Neural progenitor cell (in vitro differentiated cells): ENCODE results near the gene IFIT1B. TPM values are rescaled to one million over a fixed set of nuclear protein-coding genes. Genes with fewer than 3 reads are reported as not detected.

Source experiments
- DNase-seq: peaks from one replicate; pipeline ENCODE4 v3.0.0-alpha.2; 2016; ENCODE audit warnings: low spot score
- H2AFZ ChIP-seq: fragments of 200-600 bp; sonication (generic); replicated peaks from 2 replicates; pipeline ENCODE4 v1.6.1; 2016; ENCODE audit warnings: antibody characterized with exemption
- H3F3A ChIP-seq: fragments of 200-600 bp; sonication (generic); 2 replicates; pipeline ENCODE4 v1.6.1; 2016; ENCODE audit warnings: antibody characterized with exemption, low read depth
- H3K27ac ChIP-seq: fragments of 200-600 bp; sonication (generic); 2 replicates; pipeline ENCODE4 v1.5.1; 2016; ENCODE audit warnings: mild to moderate bottlenecking
- H3K27me3 ChIP-seq: fragments of 200-600 bp; sonication (generic); 2 replicates; pipeline ENCODE4 v1.6.1; 2016; ENCODE audit warnings: mild to moderate bottlenecking, moderate library complexity
- H3K36me3 ChIP-seq: fragments of 200-600 bp; sonication (generic); 2 replicates; pipeline ENCODE4 v1.5.1; 2016
- H3K4me1 ChIP-seq: fragments of 200-600 bp; sonication (generic); 2 replicates; pipeline ENCODE4 v1.6.1; 2016; ENCODE audit warnings: mixed run types
- H3K4me2 ChIP-seq: fragments of 200-600 bp; sonication (generic); 2 replicates; pipeline ENCODE4 v1.6.1; 2016
- H3K4me3 ChIP-seq: fragments of 200-600 bp; sonication (generic); 2 replicates; pipeline ENCODE4 v1.5.1; 2016
- H3K79me2 ChIP-seq: fragments of 200-600 bp; sonication (generic); 2 replicates; pipeline ENCODE4 v1.6.1; 2016; ENCODE audit warnings: low read depth
- H3K9ac ChIP-seq: fragments of 200-600 bp; sonication (generic); 2 replicates; pipeline ENCODE4 v1.6.1; 2016
- H3K9me3 ChIP-seq: fragments of 200-600 bp; sonication (generic); 2 replicates; pipeline ENCODE4 v1.5.1; 2016; ENCODE audit warnings: low read depth
- H4K20me1 ChIP-seq: fragments of 200-600 bp; sonication (generic); 2 replicates; pipeline ENCODE4 v1.6.1; 2016; ENCODE audit warnings: low read depth
- H3K27ac Mint-ChIP-seq: 3 replicates; pipeline ENCODE4 v1.8.0; 2021; ENCODE audit warnings: mixed read lengths
- H3K27me3 Mint-ChIP-seq: 2 replicates; pipeline ENCODE4 v1.8.0; 2022; ENCODE audit warnings: low read depth, mild to moderate bottlenecking, inconsistent platforms, moderate library complexity, mixed read lengths; ENCODE audit not compliant: insufficient read depth
- H3K36me3 Mint-ChIP-seq: 3 replicates; pipeline ENCODE4 v1.8.0; 2021; ENCODE audit warnings: mixed read lengths
- H3K4me1 Mint-ChIP-seq: 3 replicates; pipeline ENCODE4 v1.8.0; 2021; ENCODE audit warnings: mixed read lengths
- H3K4me3 Mint-ChIP-seq: 3 replicates; pipeline ENCODE4 v1.8.0; 2021; ENCODE audit warnings: mild to moderate bottlenecking, moderate library complexity, mixed read lengths
- H3K9me3 Mint-ChIP-seq: 3 replicates; pipeline ENCODE4 v1.8.0; 2020; ENCODE audit warnings: mixed read lengths
- EZH2 ChIP-seq: fragments of 200-600 bp; sonication (generic); IDR thresholded peaks from 2 replicates; pipeline ENCODE4 v1.6.1; 2017; ENCODE audit warnings: antibody characterized with exemption, mild to moderate bottlenecking, moderate library complexity
- EZH2phosphoT487 ChIP-seq: fragments of 200-600 bp; sonication (generic); IDR thresholded peaks from 2 replicates; pipeline ENCODE4 v1.6.1; 2017; ENCODE audit warnings: antibody characterized with exemption
- total RNA-seq: library from RNA; depleted of rRNA; stranded (reverse); fragments of >200 nt; gene quantifications from 2 replicates; pipeline ENCODE4 v1.2.3, GENCODE V29; 2015; ENCODE audit warnings: low replicate concordance
- TF ChIP-seq, protein P1 (sequence below): fragments of 200-600 bp; sonication (generic); IDR thresholded peaks from 2 replicates; pipeline ENCODE4 v1.5.1; 2017; ENCODE audit warnings: antibody characterized with exemption, mild to moderate bottlenecking

IFIT1B gene
- total RNA-seq, 1 donor from 2014 or later = not detected

DNA sequence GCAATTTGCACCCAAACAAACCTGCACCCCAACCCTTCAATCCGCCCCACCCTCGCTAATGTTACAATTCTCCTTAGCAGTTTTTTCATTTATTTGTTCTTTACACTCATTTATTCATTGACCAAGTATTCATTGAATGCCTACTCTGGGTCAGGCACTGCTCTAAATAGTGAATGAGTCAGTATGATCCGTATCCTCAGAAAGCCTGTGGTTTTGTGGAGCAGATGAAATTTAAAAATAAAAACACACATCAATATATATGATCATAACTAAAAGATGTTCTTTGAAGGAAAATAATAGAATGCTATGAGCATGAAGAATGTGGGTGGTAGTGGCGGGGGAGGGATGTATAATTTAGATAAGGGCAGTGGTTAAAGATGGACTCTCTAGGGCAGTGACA lies 49.8 kb downstream of the IFIT1B start:
- no peak overlapping the region for H3K27ac ChIP-seq

DNA sequence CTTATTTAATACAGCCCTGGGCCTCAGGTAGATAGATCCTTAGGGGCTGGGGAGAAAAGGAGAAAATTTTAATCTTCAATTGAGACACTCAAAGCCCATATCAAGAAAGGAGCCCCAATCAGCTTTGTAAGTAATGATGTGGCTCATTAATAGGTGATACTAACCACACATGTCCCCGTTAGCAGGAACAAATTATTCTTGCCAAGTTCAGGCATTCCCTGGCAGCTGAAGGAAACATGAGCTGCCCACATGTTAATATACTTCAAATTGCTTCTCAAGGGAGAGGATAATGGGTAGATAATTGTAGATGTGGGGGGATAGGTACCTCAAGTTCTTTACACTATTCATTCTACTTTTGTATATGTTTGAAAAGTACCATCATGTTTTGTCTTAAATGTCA lies 51.0 kb downstream of the IFIT1B start:
- H4K20me1 ChIP-seq = no peaks in the 10 kb centered on the region
- no peaks in the 10 kb centered on the region for H3K9me3 ChIP-seq
- TF ChIP-seq EZH2 = no peak
- no peak for TF ChIP-seq EZH2phosphoT487
- TF ChIP-seq, protein P1, sequence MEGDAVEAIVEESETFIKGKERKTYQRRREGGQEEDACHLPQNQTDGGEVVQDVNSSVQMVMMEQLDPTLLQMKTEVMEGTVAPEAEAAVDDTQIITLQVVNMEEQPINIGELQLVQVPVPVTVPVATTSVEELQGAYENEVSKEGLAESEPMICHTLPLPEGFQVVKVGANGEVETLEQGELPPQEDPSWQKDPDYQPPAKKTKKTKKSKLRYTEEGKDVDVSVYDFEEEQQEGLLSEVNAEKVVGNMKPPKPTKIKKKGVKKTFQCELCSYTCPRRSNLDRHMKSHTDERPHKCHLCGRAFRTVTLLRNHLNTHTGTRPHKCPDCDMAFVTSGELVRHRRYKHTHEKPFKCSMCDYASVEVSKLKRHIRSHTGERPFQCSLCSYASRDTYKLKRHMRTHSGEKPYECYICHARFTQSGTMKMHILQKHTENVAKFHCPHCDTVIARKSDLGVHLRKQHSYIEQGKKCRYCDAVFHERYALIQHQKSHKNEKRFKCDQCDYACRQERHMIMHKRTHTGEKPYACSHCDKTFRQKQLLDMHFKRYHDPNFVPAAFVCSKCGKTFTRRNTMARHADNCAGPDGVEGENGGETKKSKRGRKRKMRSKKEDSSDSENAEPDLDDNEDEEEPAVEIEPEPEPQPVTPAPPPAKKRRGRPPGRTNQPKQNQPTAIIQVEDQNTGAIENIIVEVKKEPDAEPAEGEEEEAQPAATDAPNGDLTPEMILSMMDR = no peak
- no peak overlapping the region for H2AFZ ChIP-seq
- no peaks in the 10 kb centered on the region for H3F3A ChIP-seq
- no peak overlapping the region for H3K27ac Mint-ChIP-seq
- no peak for DNase-seq
- H3K79me2 ChIP-seq = no peaks in the 10 kb centered on the region
- no peak overlapping the region for H3K27ac ChIP-seq
- H3K9ac ChIP-seq = no peak overlapping the region
- H3K4me1 ChIP-seq = no peaks in the 10 kb centered on the region
- no peak overlapping the region for H3K4me3 ChIP-seq
- no peaks in the 10 kb centered on the region for H3K4me1 Mint-ChIP-seq
- no peaks in the 10 kb centered on the region for H3K36me3 Mint-ChIP-seq
- no peaks in the 10 kb centered on the region for H3K27me3 ChIP-seq
- no peaks in the 10 kb centered on the region for H3K27me3 Mint-ChIP-seq
- no peaks in the 10 kb centered on the region for H3K9me3 Mint-ChIP-seq
- H3K4me2 ChIP-seq = no peak overlapping the region
- no peak overlapping the region for H3K4me3 Mint-ChIP-seq
- no peaks in the 10 kb centered on the region for H3K36me3 ChIP-seq

More for the DNA sequence above, 49.8 kb downstream of the IFIT1B start:
- Histone ChIP-seq H3K9me3 (no peaks in the 10 kb centered on the region), H4K20me1 (no peaks in the 10 kb centered on the region), H3K27me3 (no peaks in the 10 kb centered on the region), H3K36me3 (no peaks in the 10 kb centered on the region), H3K9ac (no peak overlapping the region), H3F3A (no peaks in the 10 kb centered on the region), H3K4me3 (no peak overlapping the region), H3K4me1 (no peaks in the 10 kb centered on the region), H3K4me2 (no peak overlapping the region), H3K79me2 (no peaks in the 10 kb centered on the region), H2AFZ (no peak overlapping the region)
- Mint-ChIP-seq H3K4me3 (no peak overlapping the region), H3K36me3 (no peaks in the 10 kb centered on the region), H3K4me1 (no peaks in the 10 kb centered on the region), H3K9me3 (no peaks in the 10 kb centered on the region), H3K27me3 (no peaks in the 10 kb centered on the region), H3K27ac (no peak overlapping the region)
- no peak for DNase-seq
- TF ChIP-seq, protein P1 = no peak
- TF ChIP-seq EZH2phosphoT487 (no peak), EZH2 (no peak)

DNA sequence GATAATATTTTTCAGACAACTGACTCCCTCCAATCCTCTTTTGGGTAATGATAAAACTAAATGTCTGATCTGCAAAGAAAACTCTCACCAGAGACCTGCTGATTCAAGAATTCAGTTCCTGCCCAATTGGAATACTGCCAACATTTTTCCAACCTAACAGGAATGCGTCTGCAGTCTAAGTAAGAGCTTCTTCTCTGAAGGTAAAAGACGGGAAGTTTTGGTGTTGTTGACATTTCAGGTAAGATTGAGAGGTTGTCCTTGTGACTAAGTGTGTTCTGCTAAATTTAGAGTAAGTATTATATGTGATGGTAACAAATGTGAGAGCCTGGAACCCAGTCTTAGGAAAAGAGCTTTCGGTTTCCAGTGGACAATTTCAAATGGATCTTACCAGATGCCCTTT lies 54.1 kb downstream of the IFIT1B start:
- Histone ChIP-seq H3K27ac (no peak overlapping the region), H3K4me1 (no peaks in the 10 kb centered on the region), H3K4me3 (no peak overlapping the region), H3K9me3 (no peaks in the 10 kb centered on the region), H3F3A (no peaks in the 10 kb centered on the region), H3K36me3 (no peaks in the 10 kb centered on the region), H3K79me2 (no peaks in the 10 kb centered on the region), H4K20me1 (no peaks in the 10 kb centered on the region), H3K27me3 (no peaks in the 10 kb centered on the region), H3K9ac (no peak overlapping the region), H3K4me2 (no peak overlapping the region), H2AFZ (no peak overlapping the region)
- no peaks in the 10 kb centered on the region for H3K36me3 Mint-ChIP-seq
- H3K27ac Mint-ChIP-seq = no peak overlapping the region
- no peaks in the 10 kb centered on the region for H3K4me1 Mint-ChIP-seq
- no peak overlapping the region for H3K4me3 Mint-ChIP-seq
- no peaks in the 10 kb centered on the region for H3K9me3 Mint-ChIP-seq
- TF ChIP-seq EZH2 (no peak), EZH2phosphoT487 (no peak)
- TF ChIP-seq, protein P1 = no peak
- DNase-seq = no peak
- H3K27me3 Mint-ChIP-seq = no peaks in the 10 kb centered on the region

Other genes starting within 250 kb of the IFIT1B start
- gene CH25H, start 170.7 kb upstream of the IFIT1B start, total RNA-seq = not detected in 2 replicates
- gene LIPA, start 126.3 kb upstream of the IFIT1B start, total RNA-seq = 15.5 and 18.9 TPM in 2 replicates
- gene IFIT2, start 76.0 kb upstream of the IFIT1B start, total RNA-seq = 0.06 and 0.22 TPM in 2 replicates
- 0.06 TPM in 1 of 2 replicates, not detected in the other for gene IFIT3, start 50.1 kb upstream of the IFIT1B start, total RNA-seq
- gene IFIT1, start 14.6 kb downstream of the IFIT1B start, total RNA-seq = 12.4 and 13.2 TPM in 2 replicates
- 5.6 and 7.0 TPM in 2 replicates for gene IFIT5, start 36.5 kb downstream of the IFIT1B start, total RNA-seq
- not detected in 2 replicates for gene SLC16A12, start 157.5 kb downstream of the IFIT1B start, total RNA-seq